K562 (cell line): ENCODE measurements around the gene ART4. TPM values are rescaled to one million over a fixed set of nuclear protein-coding genes. Genes with fewer than 3 reads are reported as not detected.
A peak's percentile ranks its signal among the peaks of the same experiment; 100 is the strongest.

Experiments used
- ATAC-seq: fragments of 200-7000 bp; cut with Tn5 transposase; 3 replicates; pipeline ENCODE4 v1.9.1; 2020; ENCODE audit warnings: moderate library complexity
- BruUV-seq: library from RNA; stranded (reverse); fragments of 400-500 nt; replicated peaks from 2 replicates; lab custom pipeline; 2021; lab: Mats Ljungman, UMichigan
- CTCF ChIA-PET: fragments of 300-600 bp; formaldehyde crosslinking; extraction: SDS; loops from one replicate; lab custom pipeline; 2021; ENCODE audit warnings: low intra/inter-chr PET ratio; lab: Yijun Ruan, JAX
- POLR2A ChIA-PET: fragments of 300-600, 350-650 bp; sonication (Branson Sonifier 250); formaldehyde crosslinking; extraction: SDS; loops from one replicate; lab custom pipeline; 2021; ENCODE audit warnings: antibody characterized with exemption, inconsistent platforms; lab: Yijun Ruan, JAX
- DNase-seq, 4 experiments: peaks; one replicate each; pipeline versions ENCODE4 v3.0.0 to v3.0.0-alpha.2; 2011 to 2018; ENCODE audit warnings: low spot score in 3 of 4, mixed read lengths in 3 of 4; ENCODE audit errors: extremely low read depth in 1 of 4
- FAIRE-seq: peaks from 2 replicates; lab custom pipeline; 2011; peaks lifted over from hg19 to GRCh38; lab: Jason Lieb, UNC
- H2AFZ ChIP-seq: 2 replicates; pipeline ENCODE4 v1.6.0; 2011; ENCODE audit warnings: low read depth, low read length, control low read depth, inconsistent platforms
- H3K27ac ChIP-seq: fragments of 200-600 bp; 3 replicates; pipeline ENCODE4 v1.8.0; 2011; ENCODE audit warnings: low read depth, mild to moderate bottlenecking, control low read depth, inconsistent platforms, low read length, moderate library complexity, mixed read lengths; ENCODE audit errors: extremely low read depth
- H3K27me3 ChIP-seq, 2 experiments: fragments of 300-600 bp in 1 of 2; 2 replicates in 1 of 2; 3 replicates in 1 of 2; pipeline versions ENCODE4 v1.6.0 to v1.8.0; 2011; ENCODE audit warnings: inconsistent platforms in 2 of 2, low read length in 2 of 2, mild to moderate bottlenecking in 1 of 2, mixed read lengths in 1 of 2, moderate library complexity in 1 of 2; ENCODE audit not compliant: control insufficient read depth in 2 of 2, insufficient read depth in 2 of 2
- H3K36me3 ChIP-seq: fragments of 300-600 bp; 3 replicates; pipeline ENCODE4 v1.8.0; 2011; ENCODE audit warnings: mild to moderate bottlenecking, low read length, inconsistent platforms; ENCODE audit not compliant: control insufficient read depth, insufficient read depth
- H3K4me1 ChIP-seq, 2 experiments: fragments of 200-600 bp in 1 of 2; replicated peaks in 1 of 2; 2 replicates in 1 of 2; 3 replicates in 1 of 2; pipeline versions ENCODE4 v1.5.1 to v1.8.0; 2011; ENCODE audit warnings: inconsistent platforms in 2 of 2, low read length in 2 of 2, mild to moderate bottlenecking in 1 of 2, mixed read lengths in 1 of 2, moderate library complexity in 1 of 2; ENCODE audit not compliant: control insufficient read depth in 2 of 2, insufficient read depth in 2 of 2
- H3K4me2 ChIP-seq: 2 replicates; pipeline ENCODE4 v1.6.1; 2011; ENCODE audit warnings: low read length, control low read depth, inconsistent platforms, mixed read lengths; ENCODE audit not compliant: insufficient read depth
- H3K4me3 ChIP-seq: fragments of 200-600 bp; sonication (generic), shearing (Covaris generic); 2 replicates; pipeline ENCODE4 v1.5.1; 2016; ENCODE audit warnings: control low read depth, inconsistent platforms
- H3K79me2 ChIP-seq: fragments of 200-600 bp; 3 replicates; pipeline ENCODE4 v1.8.0; 2011; ENCODE audit warnings: low read length, inconsistent platforms; ENCODE audit not compliant: control insufficient read depth, insufficient read depth
- H3K9ac ChIP-seq, 2 experiments: 2 replicates each; pipeline versions ENCODE4 v1.6.0 to v1.6.1; 2011; ENCODE audit warnings: low read depth in 2 of 2, low read length in 2 of 2, control low read depth in 1 of 2, inconsistent platforms in 1 of 2, mild to moderate bottlenecking in 1 of 2, mixed read lengths in 1 of 2; ENCODE audit not compliant: insufficient read depth in 1 of 2
- H3K9me1 ChIP-seq: one replicate; pipeline ENCODE4 v1.6.0; 2011; ENCODE audit warnings: inconsistent platforms, mild to moderate bottlenecking, low read length, moderate library complexity; ENCODE audit not compliant: control insufficient read depth, insufficient read depth
- H3K9me3 ChIP-seq: replicated peaks from 2 replicates; pipeline ENCODE4 v1.5.1; 2011; ENCODE audit warnings: low read depth, low read length, inconsistent platforms; ENCODE audit not compliant: control insufficient read depth, insufficient read depth
- H4K20me1 ChIP-seq: replicated peaks from 2 replicates; pipeline ENCODE4 v1.6.1; 2011; ENCODE audit warnings: low read length, inconsistent platforms, mixed read lengths; ENCODE audit not compliant: control insufficient read depth, insufficient read depth
- ARNT ChIP-seq, 2 experiments: fragments of 450-650 bp; IDR thresholded peaks; 2 replicates each; pipeline ENCODE4 v1.6.1; 2016; ENCODE audit warnings: mild to moderate bottlenecking in 1 of 2
- CBFB ChIP-seq: sonication (generic); formaldehyde crosslinking; IDR thresholded peaks from 2 replicates; pipeline ENCODE4 v1.4.0; 2020; ENCODE audit warnings: mild to moderate bottlenecking, missing genetic modification reagents
- CHAMP1 ChIP-seq: fragments of 450-650 bp; IDR thresholded peaks from 2 replicates; pipeline ENCODE4 v1.6.1; 2016; ENCODE audit warnings: mild to moderate bottlenecking
- CTCF ChIP-seq, 3 experiments: IDR thresholded peaks in 2 of 3; conservative IDR thresholded peaks in 1 of 3; 2 replicates each; pipeline ENCODE4 v1.5.1; 2011 to 2012; ENCODE audit warnings: low read length in 3 of 3, mild to moderate bottlenecking in 3 of 3, control low read depth in 2 of 3, improper control_type of control experiment in 1 of 3, inconsistent platforms in 1 of 3, low read depth in 1 of 3, mixed read lengths in 1 of 3, moderate library complexity in 1 of 3; ENCODE audit not compliant: insufficient read depth in 2 of 3
- DEAF1 ChIP-seq: fragments of 450-650 bp; formaldehyde crosslinking; IDR thresholded peaks from 2 replicates; pipeline ENCODE4 v1.4.0; 2020; ENCODE audit warnings: mild to moderate bottlenecking, moderate library complexity
- ELF4 ChIP-seq: fragments of 450-650 bp; formaldehyde crosslinking; IDR thresholded peaks from 2 replicates; pipeline ENCODE4 v1.4.0; 2022; ENCODE audit warnings: missing genetic modification characterization
- GTF2F1 ChIP-seq: IDR thresholded peaks from 2 replicates; pipeline ENCODE4 v1.6.1; 2011; ENCODE audit warnings: low read depth, low read length, improper control_type of control experiment
- KHSRP ChIP-seq: fragments of 450-650 bp; IDR thresholded peaks from 2 replicates; pipeline ENCODE4 v1.6.1; 2017
- NR2F6 ChIP-seq: fragments of 450-650 bp; formaldehyde crosslinking; IDR thresholded peaks from 2 replicates; pipeline ENCODE4 v1.4.0; 2020; ENCODE audit warnings: mild to moderate bottlenecking
- RAD21 ChIP-seq, 2 experiments: fragments of 250-450 bp in 1 of 2; fragments of 450-650 bp in 1 of 2; sonication (Bioruptor Pico) in 1 of 2; formaldehyde crosslinking in 1 of 2; IDR thresholded peaks in 1 of 2; conservative IDR thresholded peaks in 1 of 2; 2 replicates each; pipeline versions ENCODE4 v1.4.0 to v1.8.0; 2020 to 2022; ENCODE audit warnings: mild to moderate bottlenecking in 2 of 2, moderate library complexity in 1 of 2
- SMC3 ChIP-seq: conservative IDR thresholded peaks from 2 replicates; pipeline ENCODE4 v1.6.1; 2011; ENCODE audit warnings: low read depth, low read length, improper control_type of control experiment; ENCODE audit not compliant: insufficient read depth
- THRB ChIP-seq: fragments of 450-650 bp; formaldehyde crosslinking; conservative IDR thresholded peaks from 2 replicates; pipeline ENCODE4 v1.4.0; 2022; ENCODE audit warnings: mild to moderate bottlenecking, missing genetic modification characterization
- ZNF512 ChIP-seq: IDR thresholded peaks from 2 replicates; pipeline ENCODE4 v1.6.1; 2016; ENCODE audit warnings: missing genetic modification characterization, missing compliant biosample characterization
- WGBS: fragments of 100-300 bp; shearing (Covaris generic); methylation state at CpG from one replicate; pipeline ENCODE4 v1.1.6; 2016; ENCODE audit warnings: low coverage, mixed read lengths; ENCODE audit not compliant: insufficient coverage; ENCODE audit errors: missing lambda C conversion rate; 5-methylcytosine and 5-hydroxymethylcytosine counted together
- in situ Hi-C: fragments of 300-500 bp; cut with MboI; formaldehyde crosslinking; loops from 4 replicates; pipeline ENCODE4 v1.15.0; 2018; ENCODE audit warnings: inconsistent platforms, mixed read lengths
- intact Hi-C: fragments of 100-400 bp; cut with micrococcal nuclease; formaldehyde crosslinking; loops from 2 replicates; pipeline ENCODE4 v1.14.2; 2022
- polyA plus RNA-seq, 8 experiments: library from polyadenylated mRNA; depleted of rRNA in 4 of 8; stranded (reverse) in 5 of 8; unstranded in 3 of 8; fragments of >200 nt; fragmentation: Nextera tagmentation in 2 of 8; fragmentation: Illumina TruSeq in 1 of 8; extraction: Ambion mirVana in 2 of 8; extraction: Trizol in 1 of 8; gene quantifications; 2 replicates each; pipeline versions ENCODE4 v1.2.1 to v1.2.3, GENCODE V29; 2011 to 2014; ENCODE audit warnings: inconsistent platforms in 1 of 8, missing spikeins in 1 of 8
- total RNA-seq, 7 experiments: library from RNA; depleted of rRNA in 6 of 7; stranded (reverse); fragments of >200 nt in 6 of 7; fragmentation: Illumina TruSeq in 2 of 7; extraction: Trizol in 2 of 7; gene quantifications; 2 replicates each; pipeline versions ENCODE4 v1.2.1 to v1.2.3, GENCODE V29; 2011 to 2021; ENCODE audit warnings: low replicate concordance in 1 of 7

The ART4 gene
- total and polyA plus RNA-seq, 9 of the 15 experiments (the other 6 are each of a cell fraction or from before 2014, with no cell fraction given): 0.07 TPM; not detected in 8

- H2AFZ ChIP-seq: no peak overlapping the region
- ChIA-PET POLR2A (no interaction called here), CTCF (interaction anchor here (1.9 kb wide), 1 partner anchor 150 kb away, joined by 15 read pairs; no protein-coding TSS in a partner anchor)
- DNase-seq (peak; percentile 21 to 58 (median 29)), FAIRE-seq (no peak), ATAC-seq (peak; percentile 74)
- no peaks in the 10 kb centered on the region for H4K20me1 ChIP-seq
- intact Hi-C loops (loop anchor here (1.0 to 10.0 kb wide), 3 partner anchors 47 to 150 kb away; no protein-coding TSS in a partner anchor), in situ Hi-C loops (loop anchor here (10.0 kb wide), 1 partner anchor 149 kb away; no protein-coding TSS in a partner anchor)
- H3K79me2 ChIP-seq: no peaks in the 10 kb centered on the region
- H3K4me3 ChIP-seq: no peak overlapping the region
- H3K27me3 ChIP-seq: no peaks in the 10 kb centered on the region
- no TSS peak for BruUV-seq
- H3K9ac ChIP-seq: no peak overlapping the region
- H3K4me2 ChIP-seq: no peak overlapping the region
- no peaks in the 10 kb centered on the region for H3K36me3 ChIP-seq
- no peaks in the 10 kb centered on the region for H3K9me1 ChIP-seq
- no peak overlapping the region for H3K27ac ChIP-seq
- 0% methylated on average over 2 of the region's 3 CpGs for WGBS
- H3K4me1 ChIP-seq: peaks cover 0 to 10% of the 10 kb centered on the region in 2 experiments; a peak in 2 of 5 replicates
- no peaks in the 10 kb centered on the region for H3K9me3 ChIP-seq
- TF ChIP-seq CTCF (IDR thresholded peaks at IDR 0.05 in 2 of 3, conservative IDR thresholded peaks at IDR 0.05 in 1 of 3; ENCODE audit: insufficient read depth in 2 of 3, low read depth in 1 of 3, low read length in 3 of 3) (peak; percentile 38 to 63 (median 44); a peak in 5 of 6 replicates), DEAF1 (peak; percentile 65; the same call in 1 of the 2 replicates), ZNF512 (tag) (peak; percentile 86), ARNT (IDR thresholded peaks at IDR 0.05) (0 out of 4 replicates have a peak, but pooled peaks of 1 of the 2 experiments have one; percentile 35), THRB (CRISPR knock-in tag) (0 out of 2 replicates have a peak, but pooled peaks have one; percentile 31), RAD21 (CRISPR knock-in tag; conservative IDR thresholded peaks at IDR 0.05 in 1 of 2, IDR thresholded peaks at IDR 0.05 in 1 of 2) (peak; percentile 79), GTF2F1 (no peak), KHSRP (no peak), CHAMP1 (no peak), NR2F6 (no peak), SMC3 (0 out of 2 replicates have a peak, but pooled peaks have one; percentile 11), CBFB (no peak), ELF4 (CRISPR knock-in tag) (peak; percentile 37; the same call in 1 of the 2 replicates)
These were observed 2.0 kb upstream of the ART4 start for GRCh38 chr12:14845350-14845750.
